GM15510 (cell line): ENCODE results near the gene RHOC.

Source experiments
- POLR2A ChIP-seq: IDR thresholded peaks from 3 replicates; pipeline ENCODE4 v1.6.1; 2011; ENCODE audit warnings: borderline replicate concordance; ENCODE audit not compliant: insufficient read length; ENCODE audit errors: extremely low read depth

The RHOC gene

GRCh38 chr1:112707221-112708001 is 484 bp upstream of the RHOC start:
- TF ChIP-seq POLR2A, result no peak

- TF ChIP-seq POLR2A, result peak; percentile 68
Observed at GRCh38 chr1:112704934-112705627, 1.8 kb downstream of the RHOC start.

GRCh38 chr1:112704391-112704933 is 2.5 kb downstream of the RHOC start:
- no peak for TF ChIP-seq POLR2A

- TF ChIP-seq POLR2A, result no peak
Observed at GRCh38 chr1:112703706-112704105, 3.2 kb downstream of the RHOC start.

GRCh38 chr1:112702420-112703261 is 4.3 kb downstream of the RHOC start:
- TF ChIP-seq POLR2A, result no peak

GRCh38 chr1:112702067-112702395 is 4.9 kb downstream of the RHOC start:
- TF ChIP-seq POLR2A, result no peak

- peak; percentile 3 for TF ChIP-seq POLR2A
Observed at GRCh38 chr1:112701227-112702066, 5.5 kb downstream of the RHOC start.

GRCh38 chr1:112700290-112701226 is 6.4 kb downstream of the RHOC start:
- peak; percentile 19 for TF ChIP-seq POLR2A

GRCh38 chr1:112699425-112700144 is 7.3 kb downstream of the RHOC start:
- TF ChIP-seq POLR2A, result no peak

- no peak for TF ChIP-seq POLR2A
Observed at GRCh38 chr1:112698366-112699310, 8.3 kb downstream of the RHOC start.

GRCh38 chr1:112697781-112698201 is 9.1 kb downstream of the RHOC start:
- TF ChIP-seq POLR2A, result no peak
